GM19193 (cell line): ENCODE data around the gene CEP350.

Experiments
- POLR2A ChIP-seq: IDR thresholded peaks from 4 replicates; pipeline ENCODE4 v1.6.1; 2011; ENCODE audit not compliant: insufficient read depth, insufficient read length; ENCODE audit errors: extremely low read depth

Gene CEP350

DNA sequence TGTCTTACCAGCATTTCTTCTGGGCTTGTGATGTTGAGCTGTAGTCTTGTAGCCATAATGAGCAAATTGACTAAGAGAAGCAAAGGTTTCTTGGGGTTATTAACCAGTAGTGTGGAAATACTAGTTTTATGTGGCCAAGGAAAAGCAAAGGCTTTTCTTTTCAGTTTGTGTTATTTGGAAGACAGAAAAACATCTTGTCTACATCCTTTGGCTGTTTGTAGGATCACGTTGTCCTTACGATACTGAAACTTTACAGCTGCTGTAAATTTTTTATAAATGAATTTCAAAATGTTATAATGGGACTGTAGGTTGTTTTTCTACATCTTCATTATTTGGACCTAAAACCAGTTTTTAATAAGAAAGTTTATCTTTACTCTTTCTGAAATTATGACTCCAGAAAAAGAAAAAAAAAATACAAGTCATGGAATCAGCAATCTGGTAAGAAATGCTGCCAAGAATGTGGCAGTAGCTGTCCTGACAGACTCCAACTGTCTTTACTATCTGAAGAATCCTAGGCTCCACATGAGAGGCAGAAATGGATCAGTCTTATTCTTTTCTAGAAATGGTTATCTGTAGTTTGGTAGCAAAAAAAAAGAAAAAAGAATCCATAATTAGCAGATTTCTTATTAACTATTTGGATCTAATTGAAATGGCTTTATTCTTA, 158.5 kb downstream of the CEP350 start:
- TF ChIP-seq POLR2A, result no peak

DNA sequence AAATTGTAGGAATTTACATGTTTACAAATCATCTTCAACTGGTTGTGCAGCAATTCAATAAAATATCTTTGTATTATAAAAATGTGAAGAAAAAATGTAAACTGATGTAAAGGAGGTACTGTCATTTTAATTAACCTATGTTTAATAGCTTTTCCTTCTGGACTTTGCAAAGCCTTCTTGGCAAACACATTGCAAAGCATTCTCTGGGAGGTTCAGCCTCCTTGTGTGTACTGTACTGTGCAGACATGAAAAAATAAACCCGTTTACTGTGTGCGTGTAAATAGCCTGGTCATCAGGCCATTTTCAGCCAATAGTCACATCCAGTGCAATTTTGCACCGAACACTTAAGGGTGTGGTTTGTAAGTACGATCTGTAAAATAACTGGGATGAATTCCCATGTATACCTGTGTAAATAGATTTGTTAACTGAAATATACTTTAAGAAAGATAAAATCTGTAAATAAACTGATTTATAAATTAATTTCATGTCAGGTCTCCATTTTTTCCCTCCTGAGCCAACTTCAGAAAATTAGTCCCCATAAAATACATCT, 159.9 kb downstream of the CEP350 start:
- TF ChIP-seq POLR2A, result no peak

DNA sequence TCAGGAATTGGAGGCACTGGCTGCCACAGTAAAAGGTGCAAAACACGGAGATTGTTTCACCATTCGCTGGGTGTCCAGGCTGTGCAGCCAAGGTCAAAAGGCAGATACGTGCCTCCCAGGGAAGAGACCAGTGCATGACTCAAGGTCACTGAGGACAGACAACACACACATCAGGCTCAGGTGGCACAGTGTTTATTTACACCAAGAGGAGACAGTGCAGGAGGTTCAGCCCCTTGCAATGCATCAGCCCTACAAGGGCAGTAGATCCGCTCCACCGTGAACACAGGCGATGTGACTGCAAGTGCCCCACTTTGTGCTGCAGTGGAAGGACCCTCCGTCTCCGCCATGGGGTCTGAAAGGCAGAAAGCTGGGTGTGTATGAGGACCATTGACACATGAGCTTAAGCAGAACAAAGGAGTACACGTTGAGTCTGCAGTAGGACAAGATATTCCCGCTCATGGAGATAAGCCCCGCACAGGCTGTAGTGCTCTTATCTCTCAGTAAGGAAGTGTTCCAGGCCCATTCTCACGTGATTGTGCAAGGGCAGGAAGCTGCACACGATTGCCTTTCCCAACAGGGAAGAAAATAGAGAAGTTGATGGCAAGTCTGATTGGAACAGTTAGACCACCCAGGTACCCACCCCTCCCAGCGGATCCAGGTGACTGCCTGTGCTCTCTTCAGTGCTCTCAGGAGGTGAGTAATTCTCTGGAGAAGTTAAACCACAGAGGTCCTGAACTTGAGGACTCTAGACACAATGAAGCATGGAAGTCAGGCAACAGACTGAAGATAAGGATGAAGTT, 162.6 kb downstream of the CEP350 start:
- TF ChIP-seq POLR2A, result no peak

DNA sequence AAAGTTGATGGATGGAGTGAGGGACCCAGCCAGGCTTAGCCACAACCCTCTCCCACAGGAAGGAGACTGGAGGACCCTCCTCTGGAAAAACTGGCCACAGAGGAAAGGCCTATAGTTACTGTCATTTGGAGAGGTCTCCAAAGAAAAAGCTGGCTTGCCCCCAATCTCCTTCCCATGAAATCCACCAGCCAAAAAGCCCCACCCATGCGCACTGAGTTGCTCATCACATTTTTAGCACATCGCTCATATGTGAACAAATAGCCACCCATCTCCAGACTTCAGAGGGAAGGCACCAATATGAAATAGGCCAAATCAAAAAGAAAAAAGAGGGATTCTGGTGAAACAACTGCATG, 163.1 kb downstream of the CEP350 start:
- no peak for TF ChIP-seq POLR2A

DNA sequence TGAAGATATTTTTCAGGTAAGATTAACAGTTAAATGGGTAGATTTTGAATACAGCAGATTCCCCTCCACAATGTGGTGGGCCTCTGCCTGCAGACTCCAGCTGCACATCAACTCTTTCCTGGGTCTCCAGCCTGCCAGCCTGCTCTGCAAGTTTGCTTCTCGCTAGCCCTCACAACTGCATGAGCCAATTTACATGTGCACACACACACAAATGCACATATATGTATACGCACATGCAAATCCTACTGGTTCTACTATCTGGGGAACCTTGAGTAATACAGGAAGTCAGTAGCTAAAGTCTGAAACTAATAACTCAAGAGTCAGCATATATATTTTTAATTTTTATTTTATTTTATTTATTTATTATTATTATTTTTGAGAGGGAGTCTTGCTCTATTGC, 165.2 kb downstream of the CEP350 start:
- no peak for TF ChIP-seq POLR2A

DNA sequence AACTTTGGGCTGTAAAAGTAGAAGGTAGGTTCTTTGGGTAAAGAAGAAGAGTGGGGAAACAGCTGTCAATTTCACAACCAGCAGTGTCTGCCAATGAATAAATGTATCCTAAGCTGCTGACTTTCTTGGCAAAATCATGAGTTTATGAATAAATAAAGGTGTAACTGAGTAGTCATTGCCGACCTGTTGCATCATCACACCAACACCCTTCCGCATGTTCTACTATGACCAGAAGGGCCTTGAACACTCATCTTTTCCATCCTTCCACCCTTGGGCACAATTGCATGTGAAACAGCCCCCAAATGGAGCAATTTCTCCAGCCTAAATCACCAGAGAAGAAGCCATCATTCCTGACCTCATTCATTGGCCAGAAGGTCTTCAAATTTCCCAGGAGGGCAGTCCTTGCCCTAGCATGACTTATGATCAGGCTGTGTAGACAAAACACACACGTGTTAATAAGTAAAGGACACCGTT, 168.9 kb downstream of the CEP350 start:
- no peak for TF ChIP-seq POLR2A

DNA sequence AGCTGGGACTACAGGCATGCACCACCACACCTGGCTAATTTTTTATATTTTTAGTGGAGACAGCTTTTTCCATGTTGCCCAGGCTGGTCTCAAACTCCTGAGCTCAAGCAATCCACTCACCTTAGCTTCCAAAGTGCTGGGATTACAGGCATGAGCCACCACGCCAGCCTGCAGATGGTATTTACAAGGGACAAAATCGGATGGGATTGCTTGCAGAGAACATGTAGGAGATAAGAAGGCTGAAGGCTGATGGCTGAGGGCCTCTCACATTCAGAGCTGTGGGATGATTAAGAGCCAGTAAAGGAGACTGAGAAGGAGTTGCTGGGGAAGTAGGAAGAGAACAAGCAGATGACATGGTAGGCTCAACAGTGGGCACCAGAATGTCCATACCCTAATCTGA, 176.0 kb downstream of the CEP350 start:
- no peak for TF ChIP-seq POLR2A

DNA sequence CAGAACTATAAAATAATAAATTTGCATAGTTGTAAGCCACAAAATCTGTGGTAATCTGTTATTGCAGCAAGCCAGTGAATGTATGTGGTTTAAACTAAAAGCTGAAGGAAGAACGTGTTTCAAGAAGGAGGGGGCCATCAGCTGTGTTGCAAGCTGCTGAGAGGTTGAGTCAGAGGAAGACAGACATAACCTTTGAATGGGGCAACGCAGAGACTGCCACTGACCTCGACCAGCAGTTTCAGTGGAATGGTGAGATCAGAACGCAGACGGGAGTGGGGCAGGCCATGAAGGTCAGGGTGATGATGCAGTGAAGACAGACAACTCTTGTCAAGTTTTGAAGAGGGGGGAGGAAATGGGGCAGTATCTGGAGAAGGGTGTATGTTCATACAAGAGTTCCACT, 176.9 kb downstream of the CEP350 start:
- TF ChIP-seq POLR2A, result no peak

DNA sequence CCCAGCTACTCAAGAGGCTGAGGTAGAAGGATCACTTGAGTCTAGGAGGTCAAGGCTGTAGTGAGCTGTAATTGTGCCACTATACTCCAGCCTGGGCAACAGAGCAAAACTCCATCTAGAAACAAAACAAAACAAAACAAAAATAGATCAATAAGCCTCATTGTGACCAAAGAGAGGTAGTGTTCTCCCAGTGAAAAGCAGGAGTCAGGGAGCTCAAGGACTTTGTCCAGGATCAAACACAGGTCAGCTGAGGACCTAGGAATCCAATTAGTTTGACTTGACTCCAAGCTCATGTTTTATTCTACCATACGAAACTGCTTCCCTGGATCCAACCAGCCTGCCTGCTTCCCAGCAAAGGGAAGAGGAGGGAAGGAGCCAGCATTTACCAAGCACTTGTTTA, 178.6 kb downstream of the CEP350 start:
- TF ChIP-seq POLR2A, result no peak

DNA sequence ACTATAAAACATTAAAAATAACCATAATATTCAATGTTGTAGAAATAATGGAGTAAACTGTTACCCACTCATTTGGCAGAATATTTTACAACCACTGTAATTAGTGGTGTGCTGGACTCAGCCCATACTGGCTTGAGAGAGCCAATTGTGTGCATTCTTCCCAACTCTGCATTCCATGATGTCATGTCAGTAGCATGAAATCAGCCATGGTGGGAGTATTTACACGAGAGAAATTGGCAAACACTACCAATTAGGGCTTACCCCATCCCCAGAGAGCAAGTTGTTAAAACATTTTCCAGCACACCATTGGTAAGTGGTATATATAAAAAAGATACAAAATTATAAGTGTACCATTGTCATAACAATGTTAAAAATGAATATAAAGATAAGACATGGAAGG, 180.9 kb downstream of the CEP350 start:
- no peak for TF ChIP-seq POLR2A

DNA sequence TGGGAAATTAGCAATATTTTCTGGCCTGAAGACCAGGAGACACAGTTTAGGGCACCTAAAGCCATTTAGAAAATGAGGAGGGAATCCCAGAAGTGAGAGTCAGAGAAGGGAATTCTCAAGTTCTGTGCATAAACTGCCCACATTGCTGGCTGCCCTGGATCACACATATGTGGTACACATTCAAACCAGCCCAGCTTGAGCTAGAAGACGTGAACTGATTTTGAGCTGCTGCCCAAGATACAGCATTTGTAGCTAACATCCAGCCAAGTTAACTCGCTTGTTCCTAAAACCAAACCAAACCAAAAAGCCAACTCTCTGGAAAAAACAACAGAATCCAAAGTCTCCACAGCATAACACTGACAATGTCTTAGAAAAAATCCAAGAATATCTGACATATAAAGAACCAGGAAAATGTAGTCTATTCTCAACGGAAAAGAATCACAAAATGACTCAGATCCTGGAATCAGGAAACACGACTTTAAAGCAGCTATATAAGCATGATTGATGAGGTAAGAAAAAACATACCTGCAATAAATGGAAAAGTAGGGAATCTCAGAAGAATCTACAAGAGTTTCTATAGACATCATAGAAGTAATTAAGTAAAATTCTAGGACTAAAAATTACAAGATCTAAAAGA, 181.8 kb downstream of the CEP350 start:
- no peak for TF ChIP-seq POLR2A

DNA sequence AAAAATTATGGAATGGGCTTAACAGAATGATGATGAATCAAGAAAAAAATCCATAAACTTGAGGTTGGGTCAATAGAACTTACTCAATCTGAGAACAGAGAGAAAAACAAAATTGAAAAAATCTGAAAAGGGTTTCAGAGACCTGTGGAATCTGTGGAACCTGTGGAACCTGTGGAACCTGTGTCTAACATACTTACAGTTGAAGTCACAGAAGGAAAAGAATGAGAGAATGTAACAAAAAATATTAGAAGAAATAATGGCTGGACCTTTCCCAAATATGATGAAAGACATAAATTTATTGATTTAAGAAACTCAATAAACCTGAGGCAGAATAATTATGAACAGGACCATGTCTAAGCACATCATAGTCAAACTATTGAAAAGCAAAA, 182.4 kb downstream of the CEP350 start:
- no peak for TF ChIP-seq POLR2A

DNA sequence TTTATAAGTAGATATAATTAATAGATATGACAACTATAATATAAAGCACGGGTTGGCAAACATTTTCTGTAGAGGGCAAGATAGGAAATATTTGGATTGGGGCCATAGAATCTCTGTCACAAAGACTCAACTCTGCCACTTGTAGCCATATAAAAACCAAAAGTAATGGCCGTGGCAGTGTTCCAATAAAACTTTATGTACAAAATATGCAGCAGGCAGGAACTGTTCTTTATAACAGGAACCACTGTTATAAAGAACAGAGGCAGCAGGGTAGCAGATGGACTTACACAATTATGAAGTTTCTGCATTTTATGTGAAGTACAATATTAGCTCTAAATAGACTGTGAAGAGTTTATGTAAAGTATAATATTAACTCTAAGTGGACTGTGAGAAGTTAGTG, 183.2 kb downstream of the CEP350 start:
- TF ChIP-seq POLR2A, result no peak

DNA sequence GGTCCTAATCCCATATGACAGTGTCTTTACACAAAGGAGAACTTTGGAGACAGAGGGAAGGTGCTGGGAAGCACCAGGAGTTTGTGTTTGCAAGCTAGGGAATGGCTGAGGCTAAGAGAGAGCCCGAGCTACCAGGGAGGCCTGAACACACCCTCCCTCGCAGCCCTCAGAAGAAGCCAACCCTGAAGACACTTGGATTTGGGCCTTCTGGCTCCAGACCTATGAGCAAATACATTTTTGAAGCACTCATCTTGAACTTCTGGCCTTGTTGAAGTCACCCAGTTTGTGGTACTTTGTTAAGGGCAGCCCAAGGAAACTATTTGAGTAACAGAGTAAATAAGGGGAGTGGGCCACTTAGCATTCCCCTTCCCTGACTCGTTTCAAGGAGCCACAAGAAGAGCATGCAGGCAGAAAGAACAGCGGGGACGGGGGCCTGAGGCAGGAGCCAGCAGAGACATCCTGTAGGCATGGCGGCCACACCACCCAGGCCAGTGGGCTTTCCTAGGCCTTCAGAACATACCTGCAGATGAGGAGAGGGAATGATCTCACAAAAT, 186.8 kb downstream of the CEP350 start:
- TF ChIP-seq POLR2A, result no peak

DNA sequence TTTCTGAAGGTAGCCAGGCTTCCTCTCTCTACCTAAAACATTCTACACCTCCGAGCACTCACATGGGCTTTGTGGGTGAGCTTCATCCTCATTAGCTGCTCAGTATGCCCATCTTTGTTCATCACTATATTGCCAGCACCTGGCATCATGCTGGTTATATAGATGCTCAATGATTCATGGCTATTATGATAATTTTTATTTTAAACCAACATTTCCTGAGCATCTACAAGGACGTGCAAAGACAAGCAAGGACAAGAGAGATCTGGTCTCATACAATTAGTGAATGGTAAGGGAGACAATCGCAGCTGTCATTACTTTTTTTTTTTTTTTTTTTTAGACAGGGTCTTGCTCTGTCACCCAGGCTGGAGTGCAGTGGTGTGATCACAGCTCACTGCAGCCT, 188.7 kb downstream of the CEP350 start:
- no peak for TF ChIP-seq POLR2A
